Measurements from ENCODE around the gene STMN1.
A peak's percentile ranks its signal among the peaks of the same experiment; 100 is the strongest.

The STMN1 gene

GRCh38 chr1:25867210-25867991, 38.8 kb downstream of the STMN1 start:
- DNase-seq = no peak

GRCh38 chr1:25866288-25866687, 39.9 kb downstream of the STMN1 start:
- DNase-seq = no peak

GRCh38 chr1:25864434-25864833, 41.8 kb downstream of the STMN1 start:
- DNase-seq = no peak

GRCh38 chr1:25863486-25864262, 42.5 kb downstream of the STMN1 start:
- no peak for DNase-seq

- DNase-seq = no peak
Measured at GRCh38 chr1:25862785-25863485, 43.3 kb downstream of the STMN1 start.

- no peak for DNase-seq
Measured at GRCh38 chr1:25861316-25862286, 44.6 kb downstream of the STMN1 start.

- DNase-seq = peak; percentile 87
Measured at GRCh38 chr1:25858906-25859789, 47.1 kb downstream of the STMN1 start, which contains the start of gene AUNIP. AUNIP (minus strand) TSS chr1:25859457; CDS start chr1:25859357, 100 bp downstream.

GRCh38 chr1:25858494-25858893, 47.7 kb downstream of the STMN1 start:
- DNase-seq = no peak

GRCh38 chr1:25856856-25857255, 49.4 kb downstream of the STMN1 start:
- no peak for DNase-seq

- no peak for DNase-seq
Measured at GRCh38 chr1:25854554-25854953, 51.7 kb downstream of the STMN1 start.

All from T-helper 9 cell (primary cell).